DMS153 (cell line): ENCODE measurements around the gene CHURC1.
"Not testable (repeated sequence)": the region's sequence is repeated elsewhere in the genome, so short reads cannot be mapped to it uniquely, and the experiment has no call there.

Experiments used
- DNase-seq: peaks from one replicate; lab custom pipeline; 2025; lab: John Stamatoyannopoulos, UW

CHURC1 gene

DNA sequence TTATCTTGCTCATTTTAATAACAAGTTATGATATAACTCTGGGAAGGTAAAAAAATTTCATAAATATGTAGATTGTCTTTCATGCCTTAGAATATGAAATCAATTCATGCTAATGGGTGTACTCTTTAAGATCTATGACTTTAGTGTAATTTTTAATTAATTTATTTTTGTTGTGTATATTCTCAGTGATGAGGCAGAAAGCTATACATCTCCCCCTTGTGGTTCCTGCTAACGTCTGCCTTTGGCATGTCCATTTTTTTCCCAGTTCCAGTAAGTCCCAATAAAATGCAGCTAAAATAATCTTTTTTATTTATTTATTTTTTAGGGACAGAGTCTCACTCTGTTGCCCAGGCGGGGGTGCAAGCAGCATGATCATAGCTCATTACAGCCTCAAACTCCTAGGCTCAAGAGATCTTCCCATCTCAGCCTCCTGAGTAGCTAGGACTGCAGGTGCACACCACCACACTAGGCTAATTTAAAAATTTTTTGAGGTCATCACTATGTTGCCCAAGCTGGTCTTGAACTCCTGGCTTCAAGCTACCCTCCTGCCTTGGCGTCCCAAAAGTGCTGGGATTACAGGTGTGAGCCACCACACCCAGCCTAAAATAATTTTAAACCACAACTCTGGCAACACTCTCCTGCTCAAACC is 3.3 kb upstream of the CHURC1 start:
- DNase-seq: no peak

GRCh38 chr14:64912261-64912660 is 2.0 kb upstream of the CHURC1 start:
- no peak for DNase-seq

- DNase-seq: not testable (repeated sequence)
Measured at GRCh38 chr14:64913477-64913876, 778 bp upstream of the CHURC1 start.

DNA sequence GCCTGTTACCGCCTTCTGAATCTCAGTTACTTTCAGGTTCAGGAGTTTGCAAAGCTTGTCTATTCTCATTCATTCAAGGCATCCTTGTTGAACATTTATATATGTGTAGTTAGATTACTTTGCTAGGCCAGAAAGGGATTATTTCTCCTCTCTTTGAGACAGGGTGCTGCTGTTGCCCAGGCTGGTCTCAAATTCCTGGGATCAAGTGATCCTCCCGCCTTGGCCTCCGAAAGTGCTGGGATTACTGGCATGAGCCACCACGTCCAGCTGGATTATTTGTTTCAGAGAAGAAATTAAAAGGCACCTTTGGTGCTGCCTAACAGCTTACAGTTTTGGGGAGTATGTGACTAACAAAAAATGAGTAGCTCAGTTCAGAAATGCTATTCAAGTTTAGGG is 772 bp downstream of the CHURC1 start:
- DNase-seq: no peak

GRCh38 chr14:64915797-64916196 is 1.5 kb downstream of the CHURC1 start:
- DNase-seq: no peak

GRCh38 chr14:64918216-64918615 is 4.0 kb downstream of the CHURC1 start:
- DNase-seq: no peak

- DNase-seq: no peak
Measured at GRCh38 chr14:64919215-64919614, 5.0 kb downstream of the CHURC1 start.

DNA sequence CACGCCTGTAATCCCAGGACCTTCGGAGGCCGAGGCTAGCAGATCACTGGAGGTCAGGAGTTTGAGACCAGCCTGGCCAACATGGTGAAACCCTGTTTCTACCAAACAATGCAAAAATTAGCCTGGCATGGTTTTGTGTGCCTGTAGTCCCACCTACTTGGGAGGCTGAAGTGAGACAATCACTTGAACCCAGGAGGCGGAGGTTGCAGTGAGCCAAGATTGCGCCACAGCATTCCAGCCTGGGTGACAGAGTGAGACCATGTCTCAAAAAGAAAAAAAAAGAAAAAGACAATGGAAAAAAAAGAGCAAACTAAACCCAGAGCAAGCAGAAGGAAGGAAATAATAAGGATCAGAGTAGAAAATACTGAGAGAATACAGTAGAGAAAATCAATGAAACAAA is 5.4 kb downstream of the CHURC1 start:
- DNase-seq: no peak

GRCh38 chr14:64920465-64920864 is 6.2 kb downstream of the CHURC1 start:
- no peak for DNase-seq

DNA sequence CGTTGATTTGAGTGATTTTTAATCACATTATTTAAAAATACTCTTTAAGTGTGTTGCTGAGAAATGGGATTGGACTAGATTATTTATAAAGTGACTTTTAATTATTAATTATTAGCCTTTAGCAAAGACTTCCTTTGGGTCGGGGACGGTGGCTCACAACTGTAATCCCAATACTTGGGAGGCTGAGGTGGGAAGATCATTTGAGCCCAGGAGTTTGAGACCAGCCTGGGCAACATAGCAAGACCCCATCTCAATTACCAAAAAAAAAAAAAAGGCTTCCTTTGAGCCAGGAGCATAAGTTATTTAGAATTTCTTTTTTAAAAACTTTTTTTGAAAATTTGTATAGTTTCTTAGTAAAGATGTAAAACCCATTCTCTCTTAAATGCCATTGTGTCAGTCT is 8.8 kb downstream of the CHURC1 start:
- DNase-seq: no peak

DNA sequence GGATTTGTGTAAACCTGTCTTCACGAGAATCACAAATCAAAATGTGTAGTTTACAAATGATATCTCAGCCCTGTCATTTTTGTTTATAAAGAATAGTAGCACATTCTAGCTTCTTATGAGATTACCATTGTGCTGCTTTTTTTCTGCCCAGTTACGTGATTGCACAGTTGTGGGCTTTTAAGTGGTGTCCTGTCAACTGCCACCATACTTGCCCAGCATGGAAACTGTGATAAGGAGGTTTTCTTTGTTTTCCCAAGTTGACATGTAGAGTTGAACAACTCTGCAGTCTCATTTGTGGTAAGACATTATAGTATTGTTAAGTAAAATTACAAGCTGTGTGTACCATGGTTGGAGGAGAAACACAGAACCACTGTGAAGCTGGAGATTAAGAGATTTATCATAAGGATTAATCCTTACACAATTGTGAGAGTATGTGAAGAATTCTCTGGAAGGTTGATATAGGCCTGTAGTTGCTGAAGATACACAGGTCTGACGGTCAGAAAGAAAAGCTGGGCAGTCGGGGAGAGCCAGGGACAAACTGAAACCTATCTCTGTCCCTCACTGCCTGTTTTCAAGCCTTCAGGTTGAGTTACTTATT is 12.2 kb downstream of the CHURC1 start:
- DNase-seq: no peak

GRCh38 chr14:64927031-64927430 is 12.8 kb downstream of the CHURC1 start:
- DNase-seq: no peak

GRCh38 chr14:64928239-64929013 is 14.2 kb downstream of the CHURC1 start:
- no peak for DNase-seq

GRCh38 chr14:64929014-64929359 is 14.7 kb downstream of the CHURC1 start:
- DNase-seq: no peak

- no peak for DNase-seq
Measured at GRCh38 chr14:64930085-64930843, 16.0 kb downstream of the CHURC1 start.

- DNase-seq: no peak
Measured at GRCh38 chr14:64931123-64931522, 16.9 kb downstream of the CHURC1 start.

DNA sequence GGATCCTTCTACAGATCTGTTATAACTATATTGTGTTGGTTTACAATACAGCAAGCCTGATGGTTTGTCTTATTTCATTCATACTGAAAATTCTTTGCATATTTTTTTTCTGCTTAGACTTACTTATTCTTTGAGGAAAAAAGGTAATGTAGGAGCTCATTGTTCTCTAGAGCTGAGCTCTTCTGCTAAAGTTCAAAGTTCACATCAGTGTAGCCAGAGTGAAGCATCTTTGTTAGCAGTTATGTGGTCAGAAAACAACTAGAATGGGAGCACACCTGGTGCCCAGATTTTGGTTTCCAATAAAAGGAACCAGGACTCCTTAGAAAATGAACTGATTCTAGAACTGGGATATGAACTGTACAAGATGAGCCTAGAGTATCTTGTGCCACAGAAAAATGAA is 18.0 kb downstream of the CHURC1 start:
- DNase-seq: no peak

DNA sequence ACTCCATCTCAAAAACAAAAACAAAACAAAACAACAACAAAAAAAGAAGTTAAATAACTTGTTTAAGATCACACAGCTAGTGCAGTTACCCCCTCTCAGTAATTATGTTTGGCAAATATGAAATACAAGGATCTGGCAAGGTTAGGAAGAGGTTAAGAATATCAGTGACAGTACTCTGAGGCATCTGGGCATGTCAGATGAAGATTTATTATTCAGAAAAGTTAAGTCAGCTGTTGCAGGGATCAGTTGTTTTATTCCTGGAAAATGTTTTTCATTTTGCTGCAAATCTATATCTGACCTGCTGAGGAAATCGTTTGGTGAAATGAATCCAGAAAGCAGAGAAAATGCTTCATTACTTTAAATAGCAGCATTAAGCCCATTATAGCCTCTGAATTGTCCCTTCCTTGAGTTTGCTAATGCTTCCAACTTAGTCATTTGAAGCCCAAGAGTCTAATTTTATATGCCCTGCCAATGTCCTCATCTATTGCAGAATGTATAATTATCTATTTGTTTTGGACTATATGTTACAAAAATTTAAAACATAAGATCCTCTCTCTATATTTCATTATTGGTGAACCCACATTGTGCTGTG is 20.2 kb downstream of the CHURC1 start:
- no peak for DNase-seq

- DNase-seq: no peak
Measured at GRCh38 chr14:64935508-64935907, 21.3 kb downstream of the CHURC1 start.

DNA sequence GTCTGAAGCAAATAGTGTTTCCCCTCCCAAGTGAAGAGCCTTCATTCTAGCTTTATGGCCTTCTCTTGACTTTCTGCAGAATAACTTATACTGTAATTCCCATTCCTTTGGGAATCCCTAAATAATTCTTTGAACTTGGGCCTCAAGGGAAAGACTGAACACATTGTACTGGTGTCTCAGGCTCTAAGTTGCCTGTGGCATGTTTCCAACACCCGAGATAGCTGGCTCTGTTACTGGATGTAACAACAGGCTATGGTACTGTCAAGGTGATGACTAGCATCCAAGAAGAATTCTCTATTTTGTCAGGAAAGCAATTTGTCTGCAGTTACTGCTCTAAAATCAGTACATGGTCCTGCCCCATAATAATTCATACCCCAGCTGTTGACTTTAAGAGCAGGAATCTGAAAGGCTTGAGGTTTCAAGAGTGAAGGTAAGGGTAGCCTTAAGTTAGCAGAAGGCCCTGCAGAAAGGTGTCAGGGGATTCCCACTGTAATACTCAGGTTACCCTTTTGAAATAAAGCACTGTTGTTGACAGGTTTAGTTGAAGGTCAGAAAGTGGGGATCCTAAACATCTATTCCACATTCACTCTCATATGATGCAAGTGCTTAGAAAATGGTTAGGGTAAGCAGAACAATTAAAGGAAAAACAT is 23.0 kb downstream of the CHURC1 start:
- no peak for DNase-seq

DNA sequence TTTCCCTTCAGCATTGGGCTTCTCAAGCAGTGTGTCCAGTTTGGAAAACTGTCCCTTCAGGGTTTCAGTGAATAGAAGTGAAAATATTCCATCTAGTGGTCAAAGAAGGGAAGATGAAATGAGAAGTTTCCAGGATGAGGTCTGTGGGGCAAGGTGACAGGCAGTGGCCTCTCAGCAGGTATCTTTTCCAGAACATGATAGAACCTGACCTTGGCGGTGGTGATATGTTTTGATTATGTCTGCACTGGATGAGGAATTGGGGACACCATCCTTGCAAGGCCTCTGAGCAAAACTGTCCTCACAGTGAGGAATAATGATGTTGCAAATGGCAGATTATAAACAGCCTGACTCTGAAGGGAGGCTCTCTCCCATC is 23.6 kb downstream of the CHURC1 start:
- DNase-seq: no peak
